ENCODE results near the gene FANCD2OS. TPM values are rescaled to one million over a fixed set of nuclear protein-coding genes. Genes with fewer than 3 reads are reported as not detected.
A peak's percentile ranks its signal among the peaks of the same experiment; 100 is the strongest.

The FANCD2OS gene
- total RNA-seq, 4 donors from 2014 or later, result not detected

- Histone ChIP-seq H3K9me3 (no peaks in the 10 kb centered on the region), H3K4me3 (peak overlapping the region; percentile 98), H3K36me3 (peaks cover 5% of the 10 kb centered on the region), H3K27ac (no peak overlapping the region), H3K4me1 (peaks cover 29% of the 10 kb centered on the region), H3K27me3 (no peaks in the 10 kb centered on the region)
- DNase-seq (ENCODE audit: low spot score in 2 of 2), result no peak
- 82% methylated on average over 4 of the region's 4 CpGs for WGBS
- TF ChIP-seq POLR2AphosphoS5 (IDR thresholded peaks at IDR 0.05) (no peak), EP300 (IDR thresholded peaks at IDR 0.05) (no peak), POLR2A (IDR thresholded peaks at IDR 0.05) (no peak), CTCF (IDR thresholded peaks at IDR 0.05) (no peak)
Observed at GRCh38 chr3:10116928-10117327, 8.9 kb upstream of the FANCD2OS start.

GRCh38 chr3:10116138-10116460 is 8.0 kb upstream of the FANCD2OS start:
- Histone ChIP-seq H3K4me3 (peak overlapping the region; percentile 98), H3K27me3 (no peaks in the 10 kb centered on the region), H3K36me3 (peaks cover 5% of the 10 kb centered on the region), H3K9me3 (no peaks in the 10 kb centered on the region), H3K27ac (peak overlapping the region; percentile 81), H3K4me1 (peaks cover 29% of the 10 kb centered on the region)
- no peak for TF ChIP-seq EP300 (IDR thresholded peaks at IDR 0.05)
- TF ChIP-seq CTCF (IDR thresholded peaks at IDR 0.05), result no peak
- no peak for TF ChIP-seq POLR2AphosphoS5 (IDR thresholded peaks at IDR 0.05)
- TF ChIP-seq POLR2A (IDR thresholded peaks at IDR 0.05), result no peak
- WGBS, result 0% methylated on average over 10 of the region's 10 CpGs
- no peak for DNase-seq (ENCODE audit: low spot score in 2 of 2)

- DNase-seq (ENCODE audit: low spot score in 2 of 2), result peak; percentile 97
- under 1% methylated on average over 44 of the region's 54 CpGs for WGBS
- H3K4me1 ChIP-seq, result peaks cover 29% of the 10 kb centered on the region
- peak within 1 kb of the TSS; percentile 81 for H3K27ac ChIP-seq
- no peaks in the 10 kb centered on the region for H3K27me3 ChIP-seq
- H3K36me3 ChIP-seq, result peaks cover 5% of the 10 kb centered on the region
- H3K9me3 ChIP-seq, result no peaks in the 10 kb centered on the region
- no peak for TF ChIP-seq EP300 (IDR thresholded peaks at IDR 0.05)
- TF ChIP-seq POLR2A (IDR thresholded peaks at IDR 0.05), result peak in 1 of 2 donors; percentile 76
- no peak for TF ChIP-seq CTCF (IDR thresholded peaks at IDR 0.05)
- TF ChIP-seq POLR2AphosphoS5 (IDR thresholded peaks at IDR 0.05), result peak in 1 of 3 donors; percentile 6
- H3K4me3 ChIP-seq, result peak within 1 kb of the TSS; percentile 98
Observed at GRCh38 chr3:10115326-10116137, 7.5 kb upstream of the FANCD2OS start, which contains the start of gene BRK1. Gene BRK1, plus strand, starts transcription at chr3:10115675. Its CDS starts 27 bp downstream, at chr3:10115702.

DNA sequence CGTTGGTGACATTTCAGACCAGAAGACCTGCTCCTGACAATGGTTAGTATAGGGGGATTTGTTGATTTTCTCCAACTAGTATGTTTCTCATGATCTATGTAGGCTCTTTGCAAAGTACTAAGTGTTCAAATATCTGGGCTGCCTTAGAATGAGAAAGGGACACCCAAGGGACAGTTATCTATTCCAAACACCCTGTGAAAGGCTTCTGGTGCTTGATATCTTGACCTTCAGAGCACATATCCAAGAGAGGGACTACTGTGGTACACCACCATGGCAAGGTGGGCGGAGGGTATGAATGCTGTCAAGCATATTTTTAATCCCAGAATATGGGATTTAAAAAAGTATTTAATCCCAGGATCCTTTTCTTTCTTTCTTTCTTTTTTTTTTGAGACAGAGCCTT is 1.1 kb downstream of the FANCD2OS start:
- DNase-seq (ENCODE audit: low spot score in 2 of 2), result no peak
- WGBS, result 92% methylated on average over 2 of the region's 2 CpGs
- Histone ChIP-seq H3K4me1 (no peaks in the 10 kb centered on the region), H3K27me3 (peaks cover 6% of the 10 kb centered on the region), H3K36me3 (no peaks in the 10 kb centered on the region), H3K4me3 (no peak overlapping the region), H3K9me3 (no peaks in the 10 kb centered on the region), H3K27ac (no peak overlapping the region)
- TF ChIP-seq CTCF (IDR thresholded peaks at IDR 0.05), result no peak
- TF ChIP-seq POLR2AphosphoS5 (IDR thresholded peaks at IDR 0.05), result no peak
- no peak for TF ChIP-seq POLR2A (IDR thresholded peaks at IDR 0.05)
- TF ChIP-seq EP300 (IDR thresholded peaks at IDR 0.05), result no peak

DNA sequence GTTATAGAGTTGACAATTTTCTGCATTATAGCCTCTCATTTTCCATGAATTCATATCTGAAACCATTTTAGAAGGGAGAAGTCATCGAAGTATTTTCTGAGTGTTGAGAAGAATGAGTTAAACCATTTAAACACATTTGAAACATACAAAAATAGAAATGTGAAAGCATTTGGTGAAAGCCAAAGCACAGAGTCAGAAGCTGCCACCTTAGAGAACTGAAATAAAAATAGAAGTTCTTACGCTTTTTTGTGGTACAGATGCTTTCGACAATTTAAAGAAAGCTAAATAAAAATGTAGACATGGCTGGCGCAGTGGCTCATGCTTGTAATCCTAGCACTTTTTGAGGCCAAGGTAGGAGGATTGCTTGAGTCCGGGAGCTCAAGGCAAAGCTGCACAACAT is 9.0 kb downstream of the FANCD2OS start:
- no peak for DNase-seq (ENCODE audit: low spot score in 2 of 2)
- no peak overlapping the region for H3K4me3 ChIP-seq
- H3K27me3 ChIP-seq, result no peaks in the 10 kb centered on the region
- H3K4me1 ChIP-seq, result no peaks in the 10 kb centered on the region
- 96% methylated on average over 5 of the region's 5 CpGs for WGBS
- no peaks in the 10 kb centered on the region for H3K36me3 ChIP-seq
- H3K27ac ChIP-seq, result no peak overlapping the region
- no peak for TF ChIP-seq POLR2A (IDR thresholded peaks at IDR 0.05)
- TF ChIP-seq CTCF (IDR thresholded peaks at IDR 0.05), result no peak
- no peak for TF ChIP-seq POLR2AphosphoS5 (IDR thresholded peaks at IDR 0.05)
- no peak for TF ChIP-seq EP300 (IDR thresholded peaks at IDR 0.05)
- no peaks in the 10 kb centered on the region for H3K9me3 ChIP-seq

Measured in suprapubic skin (tissue), 4 donors.